NCI-H1092 (cell line): ENCODE results near the gene TMEM72.

ENCODE experiments used
- DNase-seq: peaks from one replicate; lab custom pipeline; 2025; lab: John Stamatoyannopoulos, UW

Gene TMEM72

GRCh38 chr10:44890696-44891563 lies 20.2 kb upstream of the TMEM72 start:
- no peak for DNase-seq

DNA sequence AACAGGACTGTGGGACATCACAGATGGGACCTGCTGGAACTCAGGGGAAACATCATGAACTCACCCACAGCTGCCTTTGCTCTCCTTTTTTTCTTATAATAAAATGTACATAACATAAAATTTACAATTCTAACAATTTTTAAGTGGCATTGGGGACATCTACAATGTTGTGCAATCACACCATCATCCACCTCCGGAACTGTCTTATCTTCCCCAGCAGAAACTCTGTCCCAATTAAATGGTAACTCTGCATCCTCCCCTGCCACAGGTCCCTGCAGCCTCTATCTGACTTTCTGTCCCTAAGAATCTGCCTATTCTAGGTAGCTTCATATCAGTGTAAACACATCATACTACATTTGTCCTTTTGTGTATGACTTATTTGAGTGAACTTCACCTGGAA lies 19.4 kb upstream of the TMEM72 start:
- no peak for DNase-seq

DNA sequence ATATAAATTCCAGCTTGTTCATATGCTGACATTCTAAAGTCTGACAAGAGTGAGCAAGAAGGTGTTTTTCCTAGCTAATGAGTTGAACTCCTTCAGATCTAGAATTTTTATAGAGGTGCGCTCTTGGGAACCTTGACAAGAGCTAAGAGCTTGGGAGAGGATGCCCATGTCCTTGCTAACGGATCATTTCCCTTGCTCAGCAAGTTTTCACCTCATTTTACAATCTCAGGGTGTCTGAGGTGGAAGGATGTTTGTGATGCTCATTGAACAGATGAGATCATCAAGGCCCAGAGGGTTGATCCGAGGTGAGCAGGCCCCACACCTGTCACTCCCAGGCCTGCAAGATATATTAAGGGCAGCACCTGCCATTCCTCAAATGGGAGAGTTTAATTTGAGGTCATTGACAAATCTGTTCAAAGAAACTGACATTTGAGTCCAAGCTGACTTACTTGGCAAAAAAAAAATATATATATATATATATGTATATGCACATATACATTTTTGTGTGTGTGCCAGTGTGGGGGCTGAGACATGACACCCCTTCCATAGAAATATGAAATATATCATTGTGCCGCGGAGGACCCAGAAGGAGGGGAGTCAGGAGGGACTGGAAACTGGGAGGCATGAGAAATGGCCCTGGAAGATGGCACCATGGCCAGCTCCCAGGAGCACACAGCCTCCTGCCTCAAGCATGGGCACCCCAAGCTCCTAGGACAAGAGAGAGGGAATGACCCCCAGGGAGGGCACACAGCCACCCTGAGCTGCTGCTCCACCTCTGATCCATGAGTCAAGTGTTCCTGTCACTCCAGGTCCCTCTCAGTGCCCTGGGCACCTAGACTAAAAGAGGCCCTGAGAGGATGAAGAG lies 17.3 kb upstream of the TMEM72 start:
- DNase-seq = no peak

- no peak for DNase-seq
Measured at GRCh38 chr10:44894691-44895090, 16.4 kb upstream of the TMEM72 start.

- DNase-seq = no peak
Measured at GRCh38 chr10:44895280-44895679, 15.9 kb upstream of the TMEM72 start.

DNA sequence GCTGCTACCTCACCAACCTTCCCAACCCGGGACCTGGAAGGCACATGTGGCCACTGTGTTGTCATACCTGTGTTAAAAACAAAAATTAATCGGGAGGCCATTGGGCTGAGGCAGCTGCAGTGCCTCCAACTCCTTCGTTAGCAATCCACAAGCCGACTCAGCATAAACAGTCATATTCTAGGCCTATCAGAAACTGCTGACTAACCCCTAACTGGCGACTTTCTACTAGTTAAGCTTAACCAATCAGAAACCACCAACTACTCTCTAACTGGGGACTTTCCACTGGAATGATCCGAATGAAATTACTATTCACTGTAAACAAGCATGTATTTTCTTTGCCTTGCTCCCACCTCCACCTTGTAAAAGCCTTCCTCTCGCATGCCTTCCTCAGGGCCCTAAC lies 14.1 kb upstream of the TMEM72 start:
- no peak for DNase-seq

- DNase-seq = peak; percentile 11
Measured at GRCh38 chr10:44898665-44899064, 12.5 kb upstream of the TMEM72 start.

DNA sequence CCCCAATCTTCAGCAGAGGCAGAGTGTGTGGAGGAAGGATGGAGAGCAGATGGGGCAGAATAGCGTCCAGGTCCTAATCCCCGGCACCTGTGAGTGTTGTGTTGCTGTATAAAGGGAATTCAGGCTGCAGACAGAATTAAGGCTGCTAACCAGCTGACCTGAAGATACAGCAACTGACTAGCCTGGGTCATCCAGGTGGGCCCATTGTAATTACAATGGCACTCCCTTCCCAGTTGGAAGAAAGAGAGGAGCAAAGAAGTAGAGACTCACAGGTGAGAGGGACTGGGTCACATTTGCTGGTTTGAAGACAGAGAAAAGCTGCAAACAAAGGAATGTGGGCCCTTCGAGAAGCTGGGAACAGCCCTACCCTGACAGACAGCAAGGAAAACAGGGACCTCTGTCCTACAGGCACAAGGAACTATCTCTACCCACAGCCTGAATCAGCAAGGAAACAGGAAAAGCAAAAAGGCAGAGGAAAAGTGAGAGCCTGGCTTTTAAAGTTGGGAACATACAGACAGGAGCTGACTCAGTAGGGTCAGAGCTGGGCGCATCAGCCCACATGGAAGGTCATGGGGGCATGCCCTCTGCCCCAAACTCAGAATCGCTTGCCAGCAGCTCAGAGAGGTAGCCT lies 11.6 kb upstream of the TMEM72 start:
- no peak for DNase-seq

GRCh38 chr10:44902941-44903545 lies 8.1 kb upstream of the TMEM72 start:
- DNase-seq = no peak

DNA sequence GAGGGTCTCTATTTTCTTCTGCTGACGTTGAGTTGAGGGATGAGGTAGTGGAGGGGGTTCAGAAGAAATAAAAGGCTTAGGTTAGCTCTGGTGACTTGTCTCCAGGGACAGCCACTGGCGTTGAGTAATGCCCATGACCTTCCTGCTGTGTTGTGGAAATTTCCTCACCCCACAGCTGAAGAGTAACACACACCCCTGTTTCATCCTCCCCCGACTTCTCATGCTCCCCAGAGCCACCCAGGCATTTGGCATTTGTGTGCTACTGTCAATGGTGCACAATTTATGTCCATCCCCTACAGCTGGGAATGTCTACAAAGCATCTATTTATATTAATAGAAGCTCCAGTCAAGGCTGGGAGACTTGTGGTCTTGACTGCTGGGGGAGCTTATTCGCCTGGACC lies 4.7 kb upstream of the TMEM72 start:
- no peak for DNase-seq

GRCh38 chr10:44907556-44907955 lies 3.6 kb upstream of the TMEM72 start:
- DNase-seq = no peak

DNA sequence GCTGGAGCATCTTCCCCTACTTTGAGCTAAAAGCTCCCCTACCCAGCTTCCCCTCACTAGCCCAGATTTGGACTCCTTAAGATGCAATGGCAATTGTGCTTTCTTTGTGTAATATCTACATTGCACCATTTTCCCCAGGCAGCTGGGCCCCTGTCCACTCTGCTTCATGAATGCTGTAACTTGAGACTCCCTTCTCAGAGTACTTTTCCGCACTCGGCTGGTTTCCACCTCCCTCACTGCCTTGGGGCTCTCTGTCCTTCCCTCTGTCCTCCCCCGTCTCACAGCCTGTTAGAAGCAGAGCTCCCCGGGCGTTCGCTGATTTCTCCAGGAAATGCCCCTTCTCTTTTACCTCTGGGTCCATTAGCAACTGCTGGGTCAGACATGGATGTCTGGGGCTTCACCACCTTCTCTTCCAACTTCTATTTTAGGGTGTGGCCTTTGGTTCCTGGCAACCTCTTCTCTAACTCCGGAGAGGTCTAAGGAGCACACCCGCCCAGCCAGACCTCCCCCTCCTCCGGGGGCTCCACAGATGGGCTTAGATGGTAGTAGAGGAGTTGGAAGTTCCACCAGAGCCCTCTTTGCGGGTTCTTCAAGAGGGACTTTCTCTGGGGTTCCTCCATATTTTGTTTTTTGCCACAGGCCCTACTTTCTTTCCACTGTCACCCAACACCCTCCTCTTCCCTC lies 2.9 kb upstream of the TMEM72 start:
- DNase-seq = no peak

DNA sequence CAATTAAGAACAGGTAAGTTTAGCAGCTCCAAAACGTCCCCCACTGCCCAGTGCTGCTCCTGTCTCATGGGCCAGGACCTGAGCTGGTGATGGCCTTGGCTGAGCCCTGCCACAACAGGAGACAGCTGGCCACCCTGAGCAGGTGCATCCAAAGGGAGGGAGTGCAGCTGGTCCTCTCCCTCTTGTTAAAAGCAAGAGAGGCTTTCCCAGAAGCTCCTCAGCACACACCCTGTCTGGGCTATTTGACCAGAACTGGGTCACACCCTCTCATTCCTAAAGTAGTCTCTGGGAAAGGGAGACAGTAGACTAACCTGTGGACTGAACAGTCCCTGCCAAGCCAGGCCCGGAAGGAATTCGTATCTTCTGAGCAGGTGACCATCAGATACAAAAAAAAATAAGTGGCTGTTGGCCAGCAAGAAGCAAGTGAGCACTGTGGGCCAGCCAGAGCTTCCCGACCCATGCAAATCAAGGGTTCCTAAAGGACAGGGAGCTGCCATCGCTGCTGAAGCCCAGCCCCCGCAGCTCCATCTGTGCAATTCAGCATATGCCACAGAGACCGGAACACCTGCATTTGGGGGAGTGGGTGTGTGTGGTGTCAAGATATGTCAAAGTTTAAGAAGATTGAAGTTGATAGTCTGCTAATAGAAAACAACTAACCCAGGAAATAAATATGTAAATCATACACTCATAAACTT lies 2.1 kb upstream of the TMEM72 start:
- no peak for DNase-seq

DNA sequence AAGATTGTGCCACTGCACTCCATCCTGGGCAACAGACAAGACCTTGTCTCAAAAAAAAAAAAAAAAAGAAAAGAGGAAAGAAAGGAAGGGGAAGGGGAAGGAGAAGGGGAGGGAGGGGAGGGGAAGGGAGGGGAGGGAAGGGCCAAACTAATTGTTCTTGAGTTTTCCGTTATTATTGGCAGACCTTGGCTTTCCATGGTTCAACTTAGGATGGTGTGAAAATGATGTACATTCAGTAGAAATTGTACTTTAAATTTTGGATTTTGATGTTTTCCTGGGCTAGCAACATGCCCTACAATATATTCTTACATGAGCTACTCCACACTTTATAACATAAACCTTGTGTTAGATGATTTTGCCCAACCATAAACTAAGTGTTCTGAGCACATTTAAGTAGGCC lies 1.2 kb upstream of the TMEM72 start:
- no peak for DNase-seq

DNA sequence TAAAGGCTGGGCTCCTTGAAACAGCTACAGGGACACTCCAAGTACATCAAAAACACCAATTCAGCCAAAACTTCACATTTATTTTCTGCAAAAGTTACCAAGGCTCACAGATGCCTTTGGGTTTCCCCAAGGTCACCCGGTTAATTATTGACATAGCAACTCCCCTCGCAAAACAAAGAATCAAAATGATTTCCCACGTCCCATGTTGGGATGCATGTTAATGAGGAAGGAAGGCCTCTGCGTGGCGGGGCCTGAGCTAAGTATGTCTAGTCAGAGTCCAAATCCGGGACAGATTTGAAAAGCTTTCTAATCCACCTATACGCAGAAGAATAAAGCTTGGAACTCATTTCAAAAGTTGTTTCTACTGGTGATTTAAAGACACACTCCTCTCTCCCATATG lies 535 bp upstream of the TMEM72 start:
- no peak for DNase-seq

- DNase-seq = no peak
Measured at GRCh38 chr10:44911951-44912350, 814 bp downstream of the TMEM72 start.

DNA sequence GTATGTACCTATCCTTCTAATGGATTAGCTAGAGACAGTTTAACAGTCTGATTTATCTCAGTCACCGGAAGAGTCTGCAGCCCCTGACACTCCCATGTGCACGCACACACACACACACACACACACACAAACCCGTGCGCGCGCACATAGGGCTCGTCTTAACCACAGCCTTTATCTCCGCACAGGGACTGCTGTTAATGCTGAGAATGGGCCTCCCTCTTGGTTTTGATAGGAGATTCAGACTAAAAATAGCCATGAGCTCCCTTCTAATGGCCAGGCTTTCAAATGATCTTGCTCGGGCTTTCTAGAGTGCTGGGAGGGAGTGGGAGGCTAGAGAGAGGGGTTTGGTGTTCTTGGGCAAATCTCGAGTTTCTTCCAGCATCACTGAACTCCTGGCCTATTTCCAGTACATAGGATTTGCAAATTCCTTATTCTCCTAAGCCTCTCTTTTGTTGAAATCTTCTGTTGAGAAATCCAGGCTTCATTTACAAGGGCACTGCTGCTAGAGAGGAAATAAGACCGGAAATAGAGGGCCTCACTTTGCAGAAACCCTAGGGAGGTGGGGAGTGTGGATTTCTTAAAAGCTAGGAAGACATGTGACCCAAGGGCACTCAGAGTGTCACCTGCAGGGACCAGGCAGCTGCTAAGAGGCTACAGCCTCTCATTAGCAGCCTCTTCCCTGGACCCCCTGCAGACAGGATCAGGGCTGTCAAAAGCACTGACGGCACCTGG lies 2.4 kb downstream of the TMEM72 start:
- no peak for DNase-seq

DNA sequence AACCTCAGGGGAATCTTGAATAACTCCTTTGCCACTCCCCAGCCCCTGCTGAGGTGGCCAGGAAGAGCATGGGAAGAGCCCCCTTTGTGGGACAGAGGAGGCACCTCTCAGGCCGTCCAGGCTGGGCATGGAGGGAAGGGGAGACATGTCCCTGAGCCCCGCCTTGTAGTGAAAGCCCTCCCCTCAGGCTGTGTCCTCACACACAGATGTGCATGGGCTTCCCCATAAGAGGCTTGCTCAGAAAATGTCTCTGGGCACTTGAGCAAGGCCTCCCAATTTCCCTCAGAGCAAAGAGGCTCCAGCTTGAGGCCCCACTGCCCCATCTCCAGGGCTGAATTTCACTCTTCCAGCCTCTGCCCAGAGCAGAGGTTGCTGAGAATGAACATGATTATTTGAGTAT lies 3.8 kb downstream of the TMEM72 start:
- DNase-seq = no peak

DNA sequence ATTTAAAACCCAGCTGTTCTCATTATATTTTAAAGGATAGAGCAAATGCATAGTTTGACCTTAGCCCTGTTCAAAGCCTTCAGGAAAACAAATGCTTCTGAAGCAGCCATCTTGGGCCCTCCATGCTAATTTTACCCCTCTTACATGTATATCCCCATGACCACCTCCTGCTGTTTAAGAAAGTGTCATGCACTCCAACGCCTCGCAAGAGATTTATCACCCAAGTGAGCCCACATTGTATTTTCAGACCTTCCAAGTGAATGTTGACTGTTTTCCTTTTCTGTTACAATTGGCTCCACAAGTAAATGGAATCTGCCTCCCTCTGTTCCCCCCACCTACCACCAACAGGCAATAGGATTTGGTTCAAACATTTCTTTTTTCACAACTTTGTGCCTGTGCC lies 5.3 kb downstream of the TMEM72 start:
- no peak for DNase-seq

DNA sequence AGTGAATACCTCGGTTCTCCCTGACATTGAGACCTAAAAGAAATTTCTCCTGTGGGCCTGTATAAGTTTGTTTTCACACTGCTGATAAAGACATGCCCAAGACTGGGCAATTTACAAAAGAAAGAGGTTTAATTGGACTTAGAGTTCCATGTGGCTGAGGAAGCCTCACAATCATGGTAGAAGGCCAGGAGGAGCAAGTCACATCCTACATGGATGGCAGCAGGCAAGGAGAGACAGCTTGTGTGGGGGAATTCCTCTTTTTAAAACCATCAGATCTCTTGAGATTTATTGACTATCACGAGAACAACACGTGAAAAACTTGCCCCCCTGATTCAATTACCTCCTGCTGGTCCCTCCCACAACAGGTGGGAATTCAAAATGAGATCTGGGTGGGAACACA lies 6.7 kb downstream of the TMEM72 start:
- no peak for DNase-seq
